ENCODE measurements around the gene VEZT.
"Not testable (repeated sequence)": the region's sequence is repeated elsewhere in the genome, so short reads cannot be mapped to it uniquely, and the experiment has no call there.

The VEZT gene

GRCh38 chr12:95237315-95237714 lies 19.7 kb downstream of the VEZT start:
- no peak for TF ChIP-seq POLR2AphosphoS5 (IDR thresholded peaks at IDR 0.05; ENCODE audit: low read depth)
- no peak for TF ChIP-seq CTCF (IDR thresholded peaks at IDR 0.05; ENCODE audit: insufficient read depth, low read length)
- TF ChIP-seq, protein P1, sequence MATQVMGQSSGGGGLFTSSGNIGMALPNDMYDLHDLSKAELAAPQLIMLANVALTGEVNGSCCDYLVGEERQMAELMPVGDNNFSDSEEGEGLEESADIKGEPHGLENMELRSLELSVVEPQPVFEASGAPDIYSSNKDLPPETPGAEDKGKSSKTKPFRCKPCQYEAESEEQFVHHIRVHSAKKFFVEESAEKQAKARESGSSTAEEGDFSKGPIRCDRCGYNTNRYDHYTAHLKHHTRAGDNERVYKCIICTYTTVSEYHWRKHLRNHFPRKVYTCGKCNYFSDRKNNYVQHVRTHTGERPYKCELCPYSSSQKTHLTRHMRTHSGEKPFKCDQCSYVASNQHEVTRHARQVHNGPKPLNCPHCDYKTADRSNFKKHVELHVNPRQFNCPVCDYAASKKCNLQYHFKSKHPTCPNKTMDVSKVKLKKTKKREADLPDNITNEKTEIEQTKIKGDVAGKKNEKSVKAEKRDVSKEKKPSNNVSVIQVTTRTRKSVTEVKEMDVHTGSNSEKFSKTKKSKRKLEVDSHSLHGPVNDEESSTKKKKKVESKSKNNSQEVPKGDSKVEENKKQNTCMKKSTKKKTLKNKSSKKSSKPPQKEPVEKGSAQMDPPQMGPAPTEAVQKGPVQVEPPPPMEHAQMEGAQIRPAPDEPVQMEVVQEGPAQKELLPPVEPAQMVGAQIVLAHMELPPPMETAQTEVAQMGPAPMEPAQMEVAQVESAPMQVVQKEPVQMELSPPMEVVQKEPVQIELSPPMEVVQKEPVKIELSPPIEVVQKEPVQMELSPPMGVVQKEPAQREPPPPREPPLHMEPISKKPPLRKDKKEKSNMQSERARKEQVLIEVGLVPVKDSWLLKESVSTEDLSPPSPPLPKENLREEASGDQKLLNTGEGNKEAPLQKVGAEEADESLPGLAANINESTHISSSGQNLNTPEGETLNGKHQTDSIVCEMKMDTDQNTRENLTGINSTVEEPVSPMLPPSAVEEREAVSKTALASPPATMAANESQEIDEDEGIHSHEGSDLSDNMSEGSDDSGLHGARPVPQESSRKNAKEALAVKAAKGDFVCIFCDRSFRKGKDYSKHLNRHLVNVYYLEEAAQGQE (IDR thresholded peaks at IDR 0.05; ENCODE audit: insufficient replicate concordance, low read depth), result no peak
- TF ChIP-seq SPI1 (IDR thresholded peaks at IDR 0.05; ENCODE audit: borderline replicate concordance, low read depth), result no peak
- TF ChIP-seq GABPA (IDR thresholded peaks at IDR 0.05; ENCODE audit: low read depth), result no peak
- no peak overlapping the region for H3K27ac ChIP-seq (replicated peaks)
- no peak overlapping the region for H3K4me3 ChIP-seq (replicated peaks; ENCODE audit: insufficient read depth, low read length)
- no peak for DNase-seq (ENCODE audit: low read depth in 1 of 2, low spot score in 1 of 2)
- no peaks in the 10 kb centered on the region for H3K27me3 ChIP-seq (ENCODE audit: insufficient read depth, poor library complexity, severe bottlenecking)

DNA sequence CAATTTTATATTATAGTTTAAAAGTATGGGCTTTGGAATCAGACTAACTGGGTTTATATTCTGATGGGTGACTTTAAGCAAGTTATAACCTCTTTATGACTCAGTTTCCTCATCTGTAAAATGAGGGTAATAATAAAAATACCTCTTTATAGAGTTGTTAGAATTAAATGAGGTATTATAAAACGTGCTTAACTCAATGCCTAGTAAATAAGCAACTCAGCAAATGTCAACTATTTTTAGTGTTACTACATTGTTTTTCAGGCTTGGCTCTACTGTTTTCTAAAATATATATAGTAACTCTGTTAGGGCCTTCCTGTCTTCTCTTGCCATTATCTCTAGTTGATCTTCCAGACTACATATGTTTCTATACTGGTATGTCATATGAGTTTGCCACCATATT lies 20.5 kb downstream of the VEZT start:
- no peak for DNase-seq (ENCODE audit: low read depth in 1 of 2, low spot score in 1 of 2)
- Histone ChIP-seq H3K27me3 (ENCODE audit: insufficient read depth, poor library complexity, severe bottlenecking) (no peaks in the 10 kb centered on the region), H3K4me3 (replicated peaks; ENCODE audit: insufficient read depth, low read length) (no peak overlapping the region), H3K27ac (replicated peaks) (no peak overlapping the region)
- no peak for TF ChIP-seq SPI1 (IDR thresholded peaks at IDR 0.05; ENCODE audit: borderline replicate concordance, low read depth)
- no peak for TF ChIP-seq POLR2AphosphoS5 (IDR thresholded peaks at IDR 0.05; ENCODE audit: low read depth)
- TF ChIP-seq, protein P1 (IDR thresholded peaks at IDR 0.05; ENCODE audit: insufficient replicate concordance, low read depth), result no peak
- TF ChIP-seq CTCF (IDR thresholded peaks at IDR 0.05; ENCODE audit: insufficient read depth, low read length), result no peak
- TF ChIP-seq GABPA (IDR thresholded peaks at IDR 0.05; ENCODE audit: low read depth), result no peak

DNA sequence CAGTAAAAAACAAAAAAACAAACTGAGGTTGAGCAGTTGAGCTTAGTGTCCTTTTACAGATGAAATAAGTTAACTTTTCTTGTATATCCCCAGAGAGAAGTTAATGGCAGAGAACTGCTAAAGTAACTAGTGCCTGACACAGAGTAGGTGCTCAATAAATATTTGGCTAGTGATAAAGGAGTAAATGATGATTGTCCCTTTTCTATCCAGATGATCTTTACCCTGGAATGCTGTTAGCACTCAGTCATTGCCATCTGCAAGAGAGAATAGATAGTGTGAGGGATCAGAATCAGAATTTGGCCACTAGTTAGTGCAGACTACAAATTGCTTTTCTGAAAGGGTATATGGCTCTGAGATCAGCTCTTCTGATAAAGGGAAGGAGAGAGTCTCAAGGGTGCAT lies 21.6 kb downstream of the VEZT start:
- TF ChIP-seq SPI1 (IDR thresholded peaks at IDR 0.05; ENCODE audit: borderline replicate concordance, low read depth), result no peak
- TF ChIP-seq GABPA (IDR thresholded peaks at IDR 0.05; ENCODE audit: low read depth), result no peak
- TF ChIP-seq, protein P1 (IDR thresholded peaks at IDR 0.05; ENCODE audit: insufficient replicate concordance, low read depth), result no peak
- no peak for TF ChIP-seq CTCF (IDR thresholded peaks at IDR 0.05; ENCODE audit: insufficient read depth, low read length)
- TF ChIP-seq POLR2AphosphoS5 (IDR thresholded peaks at IDR 0.05; ENCODE audit: low read depth), result no peak
- DNase-seq (ENCODE audit: low read depth in 1 of 2, low spot score in 1 of 2), result no peak

DNA sequence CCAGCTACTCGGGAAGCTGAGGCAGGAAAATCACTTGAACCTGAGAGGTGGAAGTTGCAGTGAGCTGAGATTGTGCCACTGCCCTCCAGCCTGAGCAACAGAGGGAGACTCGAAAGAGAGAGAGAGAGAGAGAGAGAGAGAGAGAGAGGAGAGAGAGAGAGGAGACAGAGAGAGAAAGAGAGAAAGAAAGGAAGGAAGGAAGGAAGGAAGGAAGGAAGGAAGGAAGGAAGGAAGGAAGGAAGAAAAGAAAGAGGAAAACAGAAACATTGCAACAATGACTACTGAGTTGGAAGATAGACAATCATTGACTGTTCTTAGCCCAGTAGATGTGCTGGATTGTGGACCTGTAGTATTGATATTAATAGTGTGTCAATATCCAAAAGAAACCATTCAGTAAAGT lies 22.2 kb downstream of the VEZT start:
- DNase-seq (ENCODE audit: low read depth in 1 of 2, low spot score in 1 of 2); H3K27ac ChIP-seq (replicated peaks); H3K27me3 ChIP-seq (ENCODE audit: insufficient read depth, poor library complexity, severe bottlenecking); H3K4me3 ChIP-seq (replicated peaks; ENCODE audit: insufficient read depth, low read length): not testable (repeated sequence)

More for the DNA sequence above, 21.6 kb downstream of the VEZT start:
- no peak overlapping the region for H3K4me3 ChIP-seq (replicated peaks; ENCODE audit: insufficient read depth, low read length)
- H3K27me3 ChIP-seq (ENCODE audit: insufficient read depth, poor library complexity, severe bottlenecking), result no peaks in the 10 kb centered on the region
- no peak overlapping the region for H3K27ac ChIP-seq (replicated peaks)
